SK-N-SH treated with all-trans-retinoic acid at 6 μM for 48 hours (cell line): ENCODE measurements around the gene PDE7B.

Experiments
- ATAC-seq: fragments of 200-7000 bp; cut with Tn5 transposase; 3 replicates; pipeline ENCODE4 v1.9.1; 2020; ENCODE audit warnings: mild to moderate bottlenecking, moderate library complexity
- ARNTL ChIP-seq: fragments of 450-650 bp; formaldehyde crosslinking; IDR thresholded peaks from 2 replicates; pipeline ENCODE4 v1.5.0; 2020; ENCODE audit warnings: low read depth, mild to moderate bottlenecking, moderate library complexity, borderline replicate concordance
- BACH2 ChIP-seq: fragments of 250-450 bp; sonication (Bioruptor Pico); IDR thresholded peaks from 2 replicates; pipeline ENCODE4 v1.9.0; 2021; ENCODE audit warnings: mild to moderate bottlenecking, borderline replicate concordance
- CREB5 ChIP-seq: fragments of 250-450 bp; sonication (Bioruptor Pico); IDR thresholded peaks from 2 replicates; pipeline ENCODE4 v1.5.1; 2020; ENCODE audit warnings: low read depth, mild to moderate bottlenecking, moderate library complexity
- CSDC2 ChIP-seq: fragments of 250-450 bp; sonication (Bioruptor Pico); IDR thresholded peaks from 2 replicates; pipeline ENCODE4 v1.5.0; 2020; ENCODE audit warnings: mild to moderate bottlenecking, moderate library complexity
- CSRNP3 ChIP-seq: fragments of 250-450 bp; sonication (Bioruptor Pico); IDR thresholded peaks from 2 replicates; pipeline ENCODE4 v1.5.1; 2021; ENCODE audit warnings: mild to moderate bottlenecking, moderate library complexity
- ESRRG ChIP-seq: fragments of 250-450 bp; sonication (Bioruptor Pico); IDR thresholded peaks from 2 replicates; pipeline ENCODE4 v1.6.1; 2021; ENCODE audit warnings: mild to moderate bottlenecking
- GLIS3 ChIP-seq: fragments of 250-450 bp; sonication (Bioruptor Pico); IDR thresholded peaks from 2 replicates; pipeline ENCODE4 v1.5.0; 2020; ENCODE audit warnings: mild to moderate bottlenecking, moderate library complexity
- ISL1 ChIP-seq: fragments of 250-450 bp; sonication (Bioruptor Pico); IDR thresholded peaks from 2 replicates; pipeline ENCODE4 v2.1.2; 2022; ENCODE audit warnings: mild to moderate bottlenecking, moderate library complexity
- OSR1 ChIP-seq: fragments of 250-450 bp; sonication (Bioruptor Pico); IDR thresholded peaks from 2 replicates; pipeline ENCODE4 v1.8.0; 2022; ENCODE audit warnings: moderate library complexity, mild to moderate bottlenecking, inconsistent platforms
- PPARA ChIP-seq: fragments of 250-450 bp; sonication (Bioruptor Pico); IDR thresholded peaks from 2 replicates; pipeline ENCODE4 v1.5.0; 2020; ENCODE audit warnings: mild to moderate bottlenecking, borderline replicate concordance
- RARB ChIP-seq: fragments of 250-450 bp; sonication (Bioruptor Pico); IDR thresholded peaks from 2 replicates; pipeline ENCODE4 v1.8.0; 2021; ENCODE audit warnings: mild to moderate bottlenecking, moderate library complexity
- SNAI2 ChIP-seq: fragments of 250-450 bp; sonication (Bioruptor Pico); IDR thresholded peaks from 2 replicates; pipeline ENCODE4 v1.5.0; 2020; ENCODE audit warnings: mild to moderate bottlenecking, moderate library complexity
- TSHZ2 ChIP-seq: fragments of 250-450 bp; sonication (Bioruptor Pico); IDR thresholded peaks from 2 replicates; pipeline ENCODE4 v1.5.0; 2020; ENCODE audit warnings: mild to moderate bottlenecking, moderate library complexity
- ZC3H10 ChIP-seq: fragments of 250-450 bp; sonication (Bioruptor Pico); IDR thresholded peaks from 2 replicates; pipeline ENCODE4 v1.5.1; 2021; ENCODE audit warnings: mild to moderate bottlenecking, moderate library complexity
- ZFP30 ChIP-seq: fragments of 450-650 bp; formaldehyde crosslinking; IDR thresholded peaks from 2 replicates; pipeline ENCODE4 v1.5.0; 2022; ENCODE audit warnings: mild to moderate bottlenecking, moderate library complexity
- ZNF70 ChIP-seq: fragments of 450-650 bp; formaldehyde crosslinking; IDR thresholded peaks from 2 replicates; pipeline ENCODE4 v1.5.0; 2020; ENCODE audit warnings: mild to moderate bottlenecking, moderate library complexity
- TF ChIP-seq, protein P1 (sequence below): fragments of 250-450 bp; sonication (Bioruptor Pico); IDR thresholded peaks from 2 replicates; pipeline ENCODE4 v1.8.0; 2021; ENCODE audit warnings: low read depth, mild to moderate bottlenecking, moderate library complexity, borderline replicate concordance
- TF ChIP-seq, protein P2 (sequence below): fragments of 250-450 bp; sonication (Bioruptor Pico); IDR thresholded peaks from 2 replicates; pipeline ENCODE4 v1.8.0; 2020; ENCODE audit warnings: mild to moderate bottlenecking, moderate library complexity, borderline replicate concordance

Gene PDE7B

DNA sequence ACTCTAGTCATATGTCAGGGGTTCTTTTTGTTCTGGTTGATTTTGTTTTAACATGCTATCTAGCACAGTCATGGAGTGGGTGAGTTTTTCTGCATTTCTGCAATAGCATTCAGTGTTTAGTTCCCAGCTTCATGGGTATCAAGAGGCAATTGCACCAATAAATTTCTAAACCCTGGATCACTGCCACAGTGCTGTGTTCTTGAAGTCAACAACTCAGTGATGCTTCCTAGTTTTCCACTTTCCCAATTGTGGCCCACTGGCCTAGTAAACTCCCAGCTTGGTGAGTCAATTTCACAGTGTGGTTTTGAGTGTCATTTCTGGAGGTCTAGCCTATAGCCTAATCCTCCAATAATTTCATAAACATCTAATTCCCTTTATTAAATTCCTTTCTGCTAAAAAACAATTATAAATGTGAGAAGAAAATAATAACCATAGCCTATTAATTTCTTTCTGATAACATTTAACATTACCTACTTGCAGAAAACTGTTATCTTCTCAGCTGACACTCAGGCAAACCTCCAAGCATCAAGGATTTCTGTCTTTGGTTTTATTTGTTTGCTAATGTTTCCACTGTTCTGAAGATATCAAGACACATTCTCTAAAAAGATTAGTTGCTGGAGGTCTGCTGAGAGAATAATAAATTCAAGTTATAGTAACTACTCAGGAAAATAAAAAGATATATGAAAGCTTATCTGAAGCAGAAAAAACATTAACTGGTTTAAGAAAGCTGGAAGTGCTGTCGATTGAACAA lies 89.9 kb downstream of the PDE7B start:
- no peak for TF ChIP-seq BACH2 (CRISPR knock-in tag)
- TF ChIP-seq ZNF70 (CRISPR knock-in tag): no peak
- no peak for TF ChIP-seq ZC3H10 (CRISPR knock-in tag)
- no peak for TF ChIP-seq ISL1 (CRISPR knock-in tag)
- no peak for TF ChIP-seq ARNTL (CRISPR knock-in tag)
- TF ChIP-seq, protein P1, sequence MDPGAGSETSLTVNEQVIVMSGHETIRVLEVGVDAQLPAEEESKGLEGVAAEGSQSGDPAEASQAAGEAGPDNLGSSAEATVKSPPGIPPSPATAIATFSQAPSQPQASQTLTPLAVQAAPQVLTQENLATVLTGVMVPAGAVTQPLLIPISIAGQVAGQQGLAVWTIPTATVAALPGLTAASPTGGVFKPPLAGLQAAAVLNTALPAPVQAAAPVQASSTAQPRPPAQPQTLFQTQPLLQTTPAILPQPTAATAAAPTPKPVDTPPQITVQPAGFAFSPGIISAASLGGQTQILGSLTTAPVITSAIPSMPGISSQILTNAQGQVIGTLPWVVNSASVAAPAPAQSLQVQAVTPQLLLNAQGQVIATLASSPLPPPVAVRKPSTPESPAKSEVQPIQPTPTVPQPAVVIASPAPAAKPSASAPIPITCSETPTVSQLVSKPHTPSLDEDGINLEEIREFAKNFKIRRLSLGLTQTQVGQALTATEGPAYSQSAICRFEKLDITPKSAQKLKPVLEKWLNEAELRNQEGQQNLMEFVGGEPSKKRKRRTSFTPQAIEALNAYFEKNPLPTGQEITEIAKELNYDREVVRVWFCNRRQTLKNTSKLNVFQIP (CRISPR knock-in tag): no peak
- TF ChIP-seq, protein P2, sequence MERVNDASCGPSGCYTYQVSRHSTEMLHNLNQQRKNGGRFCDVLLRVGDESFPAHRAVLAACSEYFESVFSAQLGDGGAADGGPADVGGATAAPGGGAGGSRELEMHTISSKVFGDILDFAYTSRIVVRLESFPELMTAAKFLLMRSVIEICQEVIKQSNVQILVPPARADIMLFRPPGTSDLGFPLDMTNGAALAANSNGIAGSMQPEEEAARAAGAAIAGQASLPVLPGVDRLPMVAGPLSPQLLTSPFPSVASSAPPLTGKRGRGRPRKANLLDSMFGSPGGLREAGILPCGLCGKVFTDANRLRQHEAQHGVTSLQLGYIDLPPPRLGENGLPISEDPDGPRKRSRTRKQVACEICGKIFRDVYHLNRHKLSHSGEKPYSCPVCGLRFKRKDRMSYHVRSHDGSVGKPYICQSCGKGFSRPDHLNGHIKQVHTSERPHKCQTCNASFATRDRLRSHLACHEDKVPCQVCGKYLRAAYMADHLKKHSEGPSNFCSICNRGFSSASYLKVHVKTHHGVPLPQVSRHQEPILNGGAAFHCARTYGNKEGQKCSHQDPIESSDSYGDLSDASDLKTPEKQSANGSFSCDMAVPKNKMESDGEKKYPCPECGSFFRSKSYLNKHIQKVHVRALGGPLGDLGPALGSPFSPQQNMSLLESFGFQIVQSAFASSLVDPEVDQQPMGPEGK (CRISPR knock-in tag): no peak
- ATAC-seq: no peak

DNA sequence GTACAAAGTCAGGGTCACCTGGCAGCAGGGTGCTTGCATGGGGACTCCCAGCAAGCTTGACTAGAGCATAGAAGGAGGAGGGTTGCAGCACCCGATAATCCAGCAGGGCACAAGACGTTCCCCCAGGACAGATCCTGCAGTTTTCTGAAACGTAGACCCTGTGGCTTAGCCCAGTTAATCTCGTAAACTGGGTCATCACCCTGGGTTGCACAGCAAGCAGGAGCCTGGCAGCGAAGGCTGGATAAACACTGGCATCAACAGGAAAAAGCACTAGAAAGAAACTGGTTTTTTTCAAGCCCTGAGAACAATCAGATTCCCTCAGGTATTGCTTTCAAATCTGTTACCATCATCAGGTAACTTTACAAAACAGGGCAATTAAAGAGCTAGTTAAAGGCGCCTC lies 92.6 kb downstream of the PDE7B start:
- TF ChIP-seq PPARA (no peak), CSRNP3 (no peak), TSHZ2 (CRISPR knock-in tag) (no peak), CREB5 (CRISPR knock-in tag) (no peak)
- no peak for ATAC-seq

- TF ChIP-seq OSR1: no peak
- no peak for TF ChIP-seq ZNF70 (CRISPR knock-in tag)
- TF ChIP-seq RARB (CRISPR knock-in tag): no peak
- no peak for TF ChIP-seq ISL1 (CRISPR knock-in tag)
- TF ChIP-seq GLIS3 (CRISPR knock-in tag): no peak
- TF ChIP-seq, protein P1 (CRISPR knock-in tag): no peak
- TF ChIP-seq CSDC2 (CRISPR knock-in tag): no peak
- TF ChIP-seq ZFP30 (CRISPR knock-in tag): no peak
- no peak for TF ChIP-seq SNAI2 (CRISPR knock-in tag)
- no peak for TF ChIP-seq CREB5 (CRISPR knock-in tag)
- TF ChIP-seq ZC3H10 (CRISPR knock-in tag): no peak
- TF ChIP-seq ESRRG (CRISPR knock-in tag): no peak
- no peak for TF ChIP-seq BACH2 (CRISPR knock-in tag)
- no peak for TF ChIP-seq PPARA
- ATAC-seq: no peak
These were observed 95.2 kb downstream of the PDE7B start for GRCh38 chr6:135946674-135947073.
